Peyer's patch (tissue), 4 donors: ENCODE results near the gene FOXN4. TPM values are rescaled to one million over a fixed set of nuclear protein-coding genes. Genes with fewer than 3 reads are reported as not detected.
A peak's percentile ranks its signal among the peaks of the same experiment; 100 is the strongest.

Experiments
- DNase-seq, 3 donors: peaks; one replicate each; pipeline ENCODE4 v3.0.0-alpha.2; 2017 to 2019
- H3K27ac ChIP-seq, 4 donors: fragments of 200-600 bp; sonication (generic); one replicate each; pipeline ENCODE4 v1.5.1; 2016 to 2019
- H3K27me3 ChIP-seq, 2 donors: fragments of 200-600 bp; sonication (generic); one replicate each; pipeline ENCODE4 v1.5.1; 2019
- H3K36me3 ChIP-seq, 3 donors: fragments of 200-600 bp; sonication (generic); one replicate each; pipeline ENCODE4 v1.5.1; 2016 to 2019
- H3K4me1 ChIP-seq, 4 donors: fragments of 200-600 bp; sonication (generic); one replicate each; pipeline ENCODE4 v1.5.1; 2016 to 2019
- H3K4me3 ChIP-seq, 4 donors: fragments of 200-600 bp; sonication (generic); 1 replicate in 3 of 4; 2 replicates in 1 of 4; pipeline ENCODE4 v1.5.1; 2016 to 2019; ENCODE audit warnings: mild to moderate bottlenecking in 1 of 4
- H3K9me3 ChIP-seq, 4 donors: fragments of 200-600 bp; sonication (generic); one replicate each; pipeline ENCODE4 v1.5.1; 2016 to 2019; ENCODE audit warnings: mild to moderate bottlenecking in 1 of 4
- POLR2A ChIP-seq, 2 donors: fragments of 450-650 bp; IDR thresholded peaks; one replicate each; pipeline ENCODE4 v1.5.1; 2017; ENCODE audit warnings: antibody characterized with exemption in 2 of 2, mild to moderate bottlenecking in 2 of 2, moderate library complexity in 2 of 2
- total RNA-seq, 4 donors: library from RNA; depleted of rRNA; stranded (reverse); fragments of >200 nt; gene quantifications; one replicate each; pipeline ENCODE4 v1.1.0, GENCODE V29; 2016
- TF ChIP-seq, protein P1 (sequence below), 6 experiments: fragments of 450-650 bp in 4 of 6; fragments of 200-600 bp in 2 of 6; sonication (generic) in 1 of 6; IDR thresholded peaks; one replicate each; pipeline ENCODE4 v1.5.1; 2017 to 2019; ENCODE audit warnings: antibody characterized with exemption in 6 of 6, mild to moderate bottlenecking in 3 of 6, moderate library complexity in 1 of 6

The FOXN4 gene
- total RNA-seq, 4 donors from 2014 or later: not detected

DNA sequence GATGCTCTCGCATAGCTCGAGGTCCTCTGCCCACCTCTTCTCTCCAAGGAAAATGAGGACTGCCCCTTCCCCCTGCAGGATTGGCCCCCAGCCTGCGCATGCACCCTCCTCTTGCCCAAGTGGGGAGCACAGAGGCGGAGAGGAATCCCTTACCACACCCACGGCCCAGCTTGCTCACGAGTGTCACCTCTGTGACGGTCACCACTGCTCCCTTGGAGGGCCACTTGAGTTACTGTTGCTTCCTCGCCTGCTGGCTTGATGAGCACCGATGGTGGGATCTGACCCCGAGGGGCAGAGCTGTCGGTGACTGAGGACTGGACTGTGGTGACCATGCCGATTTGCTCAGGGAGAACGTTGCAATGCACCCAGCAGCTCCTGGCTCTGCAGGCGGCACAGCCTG is 41.7 kb downstream of the FOXN4 start:
- no peaks in the 10 kb centered on the region for H3K9me3 ChIP-seq
- TF ChIP-seq POLR2A (IDR thresholded peaks at IDR 0.05): no peak
- TF ChIP-seq, protein P1, sequence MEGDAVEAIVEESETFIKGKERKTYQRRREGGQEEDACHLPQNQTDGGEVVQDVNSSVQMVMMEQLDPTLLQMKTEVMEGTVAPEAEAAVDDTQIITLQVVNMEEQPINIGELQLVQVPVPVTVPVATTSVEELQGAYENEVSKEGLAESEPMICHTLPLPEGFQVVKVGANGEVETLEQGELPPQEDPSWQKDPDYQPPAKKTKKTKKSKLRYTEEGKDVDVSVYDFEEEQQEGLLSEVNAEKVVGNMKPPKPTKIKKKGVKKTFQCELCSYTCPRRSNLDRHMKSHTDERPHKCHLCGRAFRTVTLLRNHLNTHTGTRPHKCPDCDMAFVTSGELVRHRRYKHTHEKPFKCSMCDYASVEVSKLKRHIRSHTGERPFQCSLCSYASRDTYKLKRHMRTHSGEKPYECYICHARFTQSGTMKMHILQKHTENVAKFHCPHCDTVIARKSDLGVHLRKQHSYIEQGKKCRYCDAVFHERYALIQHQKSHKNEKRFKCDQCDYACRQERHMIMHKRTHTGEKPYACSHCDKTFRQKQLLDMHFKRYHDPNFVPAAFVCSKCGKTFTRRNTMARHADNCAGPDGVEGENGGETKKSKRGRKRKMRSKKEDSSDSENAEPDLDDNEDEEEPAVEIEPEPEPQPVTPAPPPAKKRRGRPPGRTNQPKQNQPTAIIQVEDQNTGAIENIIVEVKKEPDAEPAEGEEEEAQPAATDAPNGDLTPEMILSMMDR (IDR thresholded peaks at IDR 0.05): no peak
- H3K27ac ChIP-seq: no peak overlapping the region
- H3K4me1 ChIP-seq: no peaks in the 10 kb centered on the region
- H3K27me3 ChIP-seq: no peaks in the 10 kb centered on the region
- no peak overlapping the region for H3K4me3 ChIP-seq
- H3K36me3 ChIP-seq: peaks cover 0 to 58% (median 0%) of the 10 kb centered on the region in 3 donors
- no peak for DNase-seq

GRCh38 chr12:109266106-109266879 is 42.8 kb downstream of the FOXN4 start:
- Histone ChIP-seq H3K9me3 (no peaks in the 10 kb centered on the region), H3K27ac (no peak overlapping the region), H3K4me1 (no peaks in the 10 kb centered on the region), H3K36me3 (peaks cover 0 to 67% (median 0%) of the 10 kb centered on the region in 3 donors), H3K27me3 (no peaks in the 10 kb centered on the region), H3K4me3 (no peak overlapping the region)
- DNase-seq: no peak
- TF ChIP-seq, protein P1 (IDR thresholded peaks at IDR 0.05): no peak
- no peak for TF ChIP-seq POLR2A (IDR thresholded peaks at IDR 0.05)

DNA sequence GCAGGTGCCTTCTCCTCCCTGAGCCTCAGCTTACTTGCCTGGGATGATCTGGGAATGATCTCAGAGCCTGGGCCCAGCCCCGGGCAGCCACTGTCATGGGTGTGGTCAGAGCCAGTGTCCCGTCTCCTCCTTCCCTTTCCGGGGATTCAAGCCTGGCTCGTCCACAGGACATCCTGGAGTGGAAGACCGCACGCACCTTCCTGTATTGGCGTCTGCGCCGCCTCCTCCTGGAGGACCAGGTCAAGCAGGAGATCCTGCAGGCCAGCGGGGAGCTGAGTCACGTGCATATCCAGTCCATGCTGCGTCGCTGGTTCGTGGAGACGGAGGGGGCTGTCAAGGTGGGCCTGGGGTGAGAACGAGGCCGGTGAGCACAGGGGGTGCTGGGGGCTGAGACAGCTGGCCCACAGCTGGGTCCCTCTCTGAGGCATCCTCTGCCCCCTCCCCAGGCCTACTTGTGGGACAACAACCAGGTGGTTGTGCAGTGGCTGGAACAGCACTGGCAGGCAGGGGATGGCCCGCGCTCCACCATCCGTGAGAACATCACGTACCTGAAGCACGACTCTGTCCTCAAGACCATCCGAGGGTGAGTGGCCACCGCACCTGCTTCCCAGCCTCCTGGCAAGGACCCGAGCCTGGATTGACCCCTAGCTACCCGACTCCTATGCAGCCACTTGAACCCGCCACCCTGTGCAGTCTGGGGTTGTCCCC is 44.0 kb downstream of the FOXN4 start:
- no peak for DNase-seq
- Histone ChIP-seq H3K27ac (no peak overlapping the region), H3K4me3 (no peak overlapping the region), H3K9me3 (no peaks in the 10 kb centered on the region), H3K27me3 (no peaks in the 10 kb centered on the region), H3K4me1 (no peaks in the 10 kb centered on the region), H3K36me3 (peaks cover 0 to 79% (median 0%) of the 10 kb centered on the region in 3 donors)
- TF ChIP-seq, protein P1 (IDR thresholded peaks at IDR 0.05): no peak
- no peak for TF ChIP-seq POLR2A (IDR thresholded peaks at IDR 0.05)

DNA sequence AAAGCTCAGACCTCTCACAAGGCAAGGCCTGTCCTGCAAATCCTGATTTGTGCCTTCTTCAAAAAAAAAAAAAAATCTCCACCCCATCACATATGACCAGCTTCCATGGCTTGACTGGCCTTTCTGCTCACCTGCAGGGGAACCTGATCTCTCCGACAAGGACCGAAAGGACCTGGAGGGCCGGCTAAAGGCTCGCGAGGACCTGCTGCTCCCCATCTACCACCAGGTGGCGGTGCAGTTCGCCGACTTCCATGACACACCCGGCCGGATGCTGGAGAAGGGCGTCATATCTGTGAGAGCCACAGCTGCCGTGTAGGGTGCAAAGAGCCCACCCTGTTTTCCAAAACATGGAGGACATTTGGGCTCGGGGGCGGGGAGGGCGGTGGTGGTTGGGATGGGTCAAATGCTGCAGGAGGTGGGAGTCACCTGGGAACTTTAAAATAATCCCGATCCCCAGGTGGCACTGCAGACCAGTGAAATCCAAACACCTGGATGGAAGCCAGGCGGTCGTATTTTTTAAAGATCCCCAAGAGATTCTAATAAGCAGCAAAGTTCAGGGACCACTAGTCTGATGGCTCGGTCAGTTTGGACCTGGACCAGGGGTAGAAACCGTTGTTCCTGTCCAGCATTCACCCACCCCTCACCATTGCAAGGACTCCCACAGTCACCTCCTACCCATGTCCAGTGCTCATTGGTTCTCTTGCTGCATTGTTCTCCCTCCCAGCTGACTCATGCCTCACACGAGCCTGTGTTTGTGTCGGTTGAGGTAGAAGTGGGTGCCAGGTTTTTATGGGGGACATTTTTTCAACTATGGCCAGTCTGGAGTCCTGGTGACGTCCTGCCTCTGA is 44.8 kb downstream of the FOXN4 start:
- H3K27ac ChIP-seq: no peak overlapping the region
- no peaks in the 10 kb centered on the region for H3K4me1 ChIP-seq
- H3K36me3 ChIP-seq: peaks cover 0 to 86% (median 0%) of the 10 kb centered on the region in 3 donors
- TF ChIP-seq, protein P1 (IDR thresholded peaks at IDR 0.05): peak; percentile 13 to 79 (median 68)
- TF ChIP-seq POLR2A (IDR thresholded peaks at IDR 0.05): no peak
- DNase-seq: peak; percentile 51 to 85 (median 82)
- no peak overlapping the region for H3K4me3 ChIP-seq
- H3K9me3 ChIP-seq: no peaks in the 10 kb centered on the region
- H3K27me3 ChIP-seq: no peaks in the 10 kb centered on the region

GRCh38 chr12:109263439-109263838 is 45.6 kb downstream of the FOXN4 start:
- Histone ChIP-seq H3K4me3 (no peak overlapping the region), H3K36me3 (peaks cover 0 to 92% (median 0%) of the 10 kb centered on the region in 3 donors), H3K4me1 (no peaks in the 10 kb centered on the region), H3K27me3 (no peaks in the 10 kb centered on the region), H3K9me3 (no peaks in the 10 kb centered on the region), H3K27ac (no peak overlapping the region)
- DNase-seq: no peak
- TF ChIP-seq POLR2A (IDR thresholded peaks at IDR 0.05): no peak
- TF ChIP-seq, protein P1 (IDR thresholded peaks at IDR 0.05): no peak
